Measurements from ENCODE around the gene NEDD9.

Gene NEDD9

DNA sequence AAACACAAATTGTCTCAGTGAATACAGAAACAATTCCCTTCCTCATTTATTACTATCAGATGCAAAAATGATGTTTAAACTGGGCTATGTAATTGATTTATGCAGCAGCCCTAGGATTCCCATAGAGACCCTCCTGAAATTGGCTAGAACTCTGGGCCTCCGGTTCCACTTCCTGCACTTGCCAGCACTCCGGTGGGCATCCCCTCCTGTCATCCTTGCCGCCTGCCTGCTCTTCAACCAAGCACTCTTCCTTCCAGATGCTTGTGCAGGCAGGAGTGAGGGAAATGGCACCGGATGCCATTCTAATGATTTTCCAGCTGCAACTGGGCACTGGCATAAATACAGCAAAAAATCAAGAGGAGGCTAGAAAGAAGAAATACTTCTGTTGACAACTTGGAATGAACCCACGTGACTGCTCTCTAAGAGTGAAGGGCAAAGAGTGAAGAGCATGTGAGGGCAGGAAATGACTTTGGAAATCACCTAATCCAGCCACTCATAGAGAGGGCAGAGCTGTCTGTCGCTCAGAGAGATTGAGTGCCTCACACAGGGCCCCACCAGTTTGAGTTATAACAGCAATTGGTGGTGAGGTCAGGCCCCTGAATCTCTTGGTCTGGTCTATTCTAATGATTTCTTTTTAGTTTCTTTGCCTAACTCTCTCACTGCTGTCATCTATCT is 3.7 kb upstream of the NEDD9 start:
- no peak for DNase-seq (ENCODE audit: low read depth)
- TF ChIP-seq, protein P1, sequence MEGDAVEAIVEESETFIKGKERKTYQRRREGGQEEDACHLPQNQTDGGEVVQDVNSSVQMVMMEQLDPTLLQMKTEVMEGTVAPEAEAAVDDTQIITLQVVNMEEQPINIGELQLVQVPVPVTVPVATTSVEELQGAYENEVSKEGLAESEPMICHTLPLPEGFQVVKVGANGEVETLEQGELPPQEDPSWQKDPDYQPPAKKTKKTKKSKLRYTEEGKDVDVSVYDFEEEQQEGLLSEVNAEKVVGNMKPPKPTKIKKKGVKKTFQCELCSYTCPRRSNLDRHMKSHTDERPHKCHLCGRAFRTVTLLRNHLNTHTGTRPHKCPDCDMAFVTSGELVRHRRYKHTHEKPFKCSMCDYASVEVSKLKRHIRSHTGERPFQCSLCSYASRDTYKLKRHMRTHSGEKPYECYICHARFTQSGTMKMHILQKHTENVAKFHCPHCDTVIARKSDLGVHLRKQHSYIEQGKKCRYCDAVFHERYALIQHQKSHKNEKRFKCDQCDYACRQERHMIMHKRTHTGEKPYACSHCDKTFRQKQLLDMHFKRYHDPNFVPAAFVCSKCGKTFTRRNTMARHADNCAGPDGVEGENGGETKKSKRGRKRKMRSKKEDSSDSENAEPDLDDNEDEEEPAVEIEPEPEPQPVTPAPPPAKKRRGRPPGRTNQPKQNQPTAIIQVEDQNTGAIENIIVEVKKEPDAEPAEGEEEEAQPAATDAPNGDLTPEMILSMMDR (conservative IDR thresholded peaks at IDR 0.05; ENCODE audit: control insufficient read depth, insufficient read depth, low read depth, low read length) = no peak

DNA sequence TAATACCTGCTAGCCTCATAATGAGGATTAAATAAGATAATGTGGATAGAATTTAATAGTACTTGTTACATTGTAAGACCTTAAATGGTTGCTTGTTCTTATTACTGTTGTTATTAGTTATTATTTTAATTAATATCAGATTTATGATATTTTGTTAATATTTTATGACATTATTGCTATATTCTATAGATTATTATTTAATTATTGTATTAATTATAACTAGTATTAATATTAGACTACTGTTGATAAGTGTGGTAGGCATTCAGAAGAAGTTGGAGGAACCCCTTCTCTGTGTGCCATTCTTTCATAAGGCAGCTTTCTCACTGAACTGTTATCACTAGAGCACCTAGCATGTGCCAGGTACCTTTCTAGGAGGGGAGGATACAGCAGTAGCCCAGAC is 2.6 kb upstream of the NEDD9 start:
- DNase-seq (ENCODE audit: low read depth) = no peak
- TF ChIP-seq, protein P1 (conservative IDR thresholded peaks at IDR 0.05; ENCODE audit: control insufficient read depth, insufficient read depth, low read depth, low read length) = no peak
- no peak overlapping the region for H3K4me3 ChIP-seq (ENCODE audit: control insufficient read depth, low read depth, low read length)

More for the DNA sequence above, 3.7 kb upstream of the NEDD9 start:
- H3K4me3 ChIP-seq (ENCODE audit: control insufficient read depth, low read depth, low read length) = no peak overlapping the region

DNA sequence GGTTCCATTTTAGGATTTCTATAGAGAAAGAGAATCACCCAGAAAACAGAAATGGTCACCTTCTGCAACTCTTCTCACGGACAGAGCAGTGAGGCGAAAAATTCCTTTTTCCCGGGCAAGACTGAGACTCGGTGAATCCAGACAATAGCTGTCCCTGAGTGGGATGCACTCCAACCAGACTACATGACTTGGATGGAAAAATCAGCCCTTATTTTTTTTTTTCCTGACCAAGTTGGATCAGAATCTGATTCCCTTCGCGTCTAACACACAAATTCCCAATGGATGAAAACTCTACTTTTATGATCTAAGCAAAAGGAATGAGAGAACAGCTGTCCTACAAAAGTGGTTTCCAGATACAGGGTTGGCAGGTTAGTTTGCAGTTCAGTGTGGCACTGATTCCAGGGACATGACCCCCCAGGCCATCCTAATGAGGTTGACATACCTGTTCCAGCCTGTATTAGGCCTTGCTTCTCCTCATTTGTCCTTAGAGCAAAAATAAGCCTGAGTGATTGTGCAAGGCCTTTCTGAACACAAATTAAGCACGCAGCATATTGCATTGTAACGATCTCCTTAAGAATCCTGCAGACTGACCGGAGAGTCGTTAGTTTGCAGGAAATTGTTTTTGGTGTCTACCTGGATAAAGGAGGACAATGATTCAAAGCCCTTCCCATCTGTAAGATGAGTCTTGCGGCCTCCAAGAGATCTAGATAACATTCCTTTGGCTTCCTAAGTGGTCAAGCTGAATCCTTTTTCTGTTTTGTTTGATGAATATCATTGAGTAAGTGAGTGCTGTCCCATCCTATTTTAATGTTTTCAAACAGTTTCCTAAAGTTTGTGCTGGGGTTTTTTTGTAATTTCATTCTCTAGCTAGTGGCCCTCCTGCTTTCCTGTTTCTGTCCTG is 1.5 kb upstream of the NEDD9 start:
- TF ChIP-seq, protein P1 (conservative IDR thresholded peaks at IDR 0.05; ENCODE audit: control insufficient read depth, insufficient read depth, low read depth, low read length) = no peak
- DNase-seq (ENCODE audit: low read depth) = no peak
- no peak overlapping the region for H3K4me3 ChIP-seq (ENCODE audit: control insufficient read depth, low read depth, low read length)

DNA sequence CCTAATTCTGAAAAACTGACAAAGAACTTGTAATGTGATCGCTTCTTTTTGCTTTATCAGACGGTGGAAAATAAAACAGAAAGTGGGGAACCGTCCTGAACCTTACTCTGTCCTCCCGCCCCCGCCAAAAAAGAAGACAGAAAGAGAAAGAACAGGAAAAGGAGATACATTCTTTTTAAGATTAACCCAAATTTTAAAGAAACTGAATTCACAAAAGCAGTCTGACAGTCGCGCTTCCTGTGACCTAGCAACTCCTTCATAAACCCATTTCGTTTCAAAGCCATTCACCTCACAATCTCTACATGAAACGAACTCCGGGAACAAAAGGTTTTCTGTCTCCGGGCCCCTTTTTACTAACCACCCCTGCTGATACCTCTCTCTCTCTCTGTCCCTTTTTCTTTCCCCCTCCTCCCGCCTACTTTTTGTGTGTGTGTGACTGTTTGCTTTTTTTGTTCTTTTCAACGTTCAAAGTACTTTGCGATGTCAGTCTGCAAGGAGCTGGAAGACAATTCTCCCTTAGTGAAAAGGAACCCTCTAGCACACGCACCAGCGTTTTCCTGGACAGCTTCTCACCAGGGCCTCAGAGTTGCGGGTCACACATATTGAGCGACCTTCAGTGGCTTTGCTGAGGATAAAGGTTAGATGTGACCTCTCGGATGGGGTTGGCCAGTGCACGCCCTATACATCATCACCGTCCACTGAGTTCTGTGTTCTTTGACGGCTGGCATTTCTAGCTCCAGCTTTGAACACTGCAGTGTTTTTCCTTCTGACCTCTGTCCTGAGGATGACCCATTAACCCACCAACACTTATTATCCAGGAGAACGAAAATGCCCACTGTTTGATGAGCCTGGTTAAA is 530 bp upstream of the NEDD9 start:
- H3K4me3 ChIP-seq (ENCODE audit: control insufficient read depth, low read depth, low read length) = peak overlapping the region; percentile 60
- TF ChIP-seq, protein P1 (conservative IDR thresholded peaks at IDR 0.05; ENCODE audit: control insufficient read depth, insufficient read depth, low read depth, low read length) = no peak
- no peak for DNase-seq (ENCODE audit: low read depth)

DNA sequence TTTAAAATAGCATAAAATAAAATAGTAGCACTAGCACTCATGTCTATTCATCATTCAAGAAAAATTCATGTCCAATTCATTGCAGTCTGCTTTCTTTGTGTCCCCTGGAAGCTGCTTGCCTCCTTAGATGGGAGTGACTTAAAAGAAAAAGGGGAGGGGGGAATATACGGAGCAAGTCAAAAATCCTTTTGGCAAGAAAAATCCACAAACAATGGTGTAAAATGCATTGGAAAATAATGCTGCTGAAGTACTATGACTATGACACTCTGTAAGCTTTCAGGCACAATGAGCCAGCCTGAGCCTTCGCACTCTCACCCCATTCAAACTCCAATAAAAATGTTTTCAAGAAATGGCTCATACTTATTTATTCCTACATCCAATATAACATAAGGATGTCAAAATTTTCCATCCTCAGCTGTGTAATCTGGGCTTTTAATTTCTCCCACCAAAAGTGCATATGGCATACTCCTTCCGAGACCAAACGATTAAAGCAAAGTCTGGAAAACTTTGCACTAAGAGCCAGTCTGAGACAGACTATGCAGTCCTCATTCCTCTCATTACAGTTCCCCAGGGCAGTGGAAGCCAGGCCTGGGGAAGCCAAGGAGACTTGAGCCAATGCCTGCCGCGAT is 790 bp downstream of the NEDD9 start:
- DNase-seq (ENCODE audit: low read depth) = no peak

More for the DNA sequence above, 790 bp downstream of the NEDD9 start:
- TF ChIP-seq, protein P1 (conservative IDR thresholded peaks at IDR 0.05; ENCODE audit: control insufficient read depth, insufficient read depth, low read depth, low read length) = no peak
- peak overlapping the region; percentile 60 for H3K4me3 ChIP-seq (ENCODE audit: control insufficient read depth, low read depth, low read length)
